Measurements from ENCODE around the gene DERL2. TPM values are rescaled to one million over a fixed set of nuclear protein-coding genes. Genes with fewer than 3 reads are reported as not detected.

DERL2 gene
- total RNA-seq (2014; rRNA removed) = 18.1 and 38.7 TPM in 2 replicates
- Bru-seq, nascent RNA = percentile 94 among the genes with signal in this experiment
- BruChase-seq, experiment 1, labeled RNA remaining after a 6-hour chase = percentile 93 among the genes with signal in this experiment
- percentile 90 among the genes with signal in this experiment for BruChase-seq, experiment 2, labeled RNA remaining after a 2-hour chase
- long read RNA-seq, full-length matches to known transcripts = 140 of 193 reads
- long read RNA-seq, partial matches to known transcripts = 6 of 193 reads
- long read RNA-seq, other reads (novel, unspliced or antisense) = 47 of 193 reads

GRCh38 chr17:5485270-5486205, at the start of gene DERL2:
DERL2 (minus strand) TSS chr17:5486178; CDS start chr17:5486161, 17 bp downstream.
- peak; percentile 17 for ATAC-seq
- CTCF ChIA-PET = interaction anchor here (0.6 to 1.5 kb wide), 4 partner anchors 30 to 283 kb away, joined by 3 to 7 read pairs (median 4); partner anchors contain the start of gene C1QBP

DNA sequence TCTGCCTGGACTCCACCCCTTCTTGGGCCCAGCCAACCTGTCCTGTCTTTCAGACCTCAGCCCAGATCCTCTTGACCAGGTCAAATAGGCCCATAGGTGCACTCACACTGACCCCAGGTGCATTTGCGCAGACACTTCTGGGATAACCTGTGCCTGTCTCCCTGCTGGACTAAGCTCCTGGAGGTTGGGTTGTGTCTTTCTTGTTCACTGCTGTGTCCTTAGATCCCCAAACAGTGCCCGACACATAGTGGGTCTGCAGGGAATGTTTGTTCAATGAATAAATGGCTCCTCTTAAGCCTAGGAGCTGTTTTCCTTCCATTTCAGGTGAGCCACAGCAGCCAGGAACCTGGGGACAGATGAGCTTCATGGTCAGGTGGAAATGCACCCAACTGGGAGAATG, 49.5 kb upstream of the DERL2 start:
- intact Hi-C loops (cut with micrococcal nuclease) = no loop called here
- H3K27ac ChIP-seq (ENCODE audit: low read length) = no peak overlapping the region
- no peaks in the 10 kb centered on the region for H3K27me3 ChIP-seq (ENCODE audit: low read length)
- no peak overlapping the region for H3K4me2 ChIP-seq (ENCODE audit: low read length)
- no peak overlapping the region for H2AFZ ChIP-seq (ENCODE audit: low read length)
- ATAC-seq (no peak), DNase-seq (no peak)
- no peaks in the 10 kb centered on the region for H4K20me1 ChIP-seq (ENCODE audit: low read length)
- H3K9me3 ChIP-seq (ENCODE audit: low read length) = no peaks in the 10 kb centered on the region
- TF ChIP-seq, protein P1, sequence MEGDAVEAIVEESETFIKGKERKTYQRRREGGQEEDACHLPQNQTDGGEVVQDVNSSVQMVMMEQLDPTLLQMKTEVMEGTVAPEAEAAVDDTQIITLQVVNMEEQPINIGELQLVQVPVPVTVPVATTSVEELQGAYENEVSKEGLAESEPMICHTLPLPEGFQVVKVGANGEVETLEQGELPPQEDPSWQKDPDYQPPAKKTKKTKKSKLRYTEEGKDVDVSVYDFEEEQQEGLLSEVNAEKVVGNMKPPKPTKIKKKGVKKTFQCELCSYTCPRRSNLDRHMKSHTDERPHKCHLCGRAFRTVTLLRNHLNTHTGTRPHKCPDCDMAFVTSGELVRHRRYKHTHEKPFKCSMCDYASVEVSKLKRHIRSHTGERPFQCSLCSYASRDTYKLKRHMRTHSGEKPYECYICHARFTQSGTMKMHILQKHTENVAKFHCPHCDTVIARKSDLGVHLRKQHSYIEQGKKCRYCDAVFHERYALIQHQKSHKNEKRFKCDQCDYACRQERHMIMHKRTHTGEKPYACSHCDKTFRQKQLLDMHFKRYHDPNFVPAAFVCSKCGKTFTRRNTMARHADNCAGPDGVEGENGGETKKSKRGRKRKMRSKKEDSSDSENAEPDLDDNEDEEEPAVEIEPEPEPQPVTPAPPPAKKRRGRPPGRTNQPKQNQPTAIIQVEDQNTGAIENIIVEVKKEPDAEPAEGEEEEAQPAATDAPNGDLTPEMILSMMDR (conservative IDR thresholded peaks at IDR 0.05; ENCODE audit: low read depth, low read length) = no peak
- TF ChIP-seq EZH2 (IDR thresholded peaks at IDR 0.05; ENCODE audit: low read length, unreplicated experiment) (no peak), EZH2phosphoT487 (IDR thresholded peaks at IDR 0.05; ENCODE audit: borderline replicate concordance, low read length) (no peak)
- ChIA-PET CTCF (no interaction called here), POLR2A (ENCODE audit: unreplicated experiment) (no interaction called here)
- no peaks in the 10 kb centered on the region for H3K4me1 ChIP-seq (ENCODE audit: insufficient read depth, low read length)
- no TSS peak for BruUV-seq (replicated peaks)
- no peaks in the 10 kb centered on the region for H3K36me3 ChIP-seq (ENCODE audit: low read depth, low read length)
- H3F3A ChIP-seq (ENCODE audit: low read length, unreplicated experiment) = no peaks in the 10 kb centered on the region
- H3K79me2 ChIP-seq (ENCODE audit: low read length) = no peaks in the 10 kb centered on the region
- H3K9ac ChIP-seq (ENCODE audit: low read length) = no peak overlapping the region
- H3K9me2 ChIP-seq (replicated peaks; ENCODE audit: low read length) = no peaks in the 10 kb centered on the region
- no peak overlapping the region for H3K4me3 ChIP-seq (ENCODE audit: low read length)

More at GRCh38 chr17:5485270-5486205, at the start of gene DERL2:
- peak within 1 kb of the TSS; percentile 97 for H3K27ac ChIP-seq (ENCODE audit: low read length)
- POLR2A ChIA-PET (ENCODE audit: unreplicated experiment) = interaction anchor here (0.6 to 0.7 kb wide), 3 partner anchors 43 to 311 kb away, joined by 3 read pairs; no protein-coding TSS in a partner anchor
- no peaks in the 10 kb centered on the region for H4K20me1 ChIP-seq (ENCODE audit: low read length)
- TF ChIP-seq EZH2 (IDR thresholded peaks at IDR 0.05; ENCODE audit: low read length, unreplicated experiment) = no peak
- no peak for TF ChIP-seq EZH2phosphoT487 (IDR thresholded peaks at IDR 0.05; ENCODE audit: borderline replicate concordance, low read length)
- TF ChIP-seq, protein P1 (conservative IDR thresholded peaks at IDR 0.05; ENCODE audit: low read depth, low read length) = no peak
- no peaks in the 10 kb centered on the region for H3F3A ChIP-seq (ENCODE audit: low read length, unreplicated experiment)
- peaks cover 72% of the 10 kb centered on the region for H3K79me2 ChIP-seq (ENCODE audit: low read length)
- peak within 1 kb of the TSS; percentile 88 for H2AFZ ChIP-seq (ENCODE audit: low read length)
- peak within 1 kb of the TSS; percentile 96 for H3K4me2 ChIP-seq (ENCODE audit: low read length)
- H3K9me3 ChIP-seq (ENCODE audit: low read length) = no peaks in the 10 kb centered on the region
- H3K4me3 ChIP-seq (ENCODE audit: low read length) = peak within 1 kb of the TSS; percentile 100
- BruUV-seq (replicated peaks) = TSS peak; percentile 62
- no peak for DNase-seq
- H3K9ac ChIP-seq (ENCODE audit: low read length) = peak within 1 kb of the TSS; percentile 98
- H3K9me2 ChIP-seq (replicated peaks; ENCODE audit: low read length) = no peaks in the 10 kb centered on the region
- H3K36me3 ChIP-seq (ENCODE audit: low read depth, low read length) = peaks cover 59% of the 10 kb centered on the region
- peaks cover 11% of the 10 kb centered on the region for H3K4me1 ChIP-seq (ENCODE audit: insufficient read depth, low read length)
- intact Hi-C loops (cut with micrococcal nuclease) = loop anchor here (1.0 kb wide), 1 partner anchor 16 kb away; no protein-coding TSS in a partner anchor
- no peaks in the 10 kb centered on the region for H3K27me3 ChIP-seq (ENCODE audit: low read length)

Data from PC-3 (cell line).